ENCODE data around the gene SBNO2.
"Not testable (repeated sequence)": the region's sequence is repeated elsewhere in the genome, so short reads cannot be mapped to it uniquely, and the experiment has no call there.

Gene SBNO2

DNA sequence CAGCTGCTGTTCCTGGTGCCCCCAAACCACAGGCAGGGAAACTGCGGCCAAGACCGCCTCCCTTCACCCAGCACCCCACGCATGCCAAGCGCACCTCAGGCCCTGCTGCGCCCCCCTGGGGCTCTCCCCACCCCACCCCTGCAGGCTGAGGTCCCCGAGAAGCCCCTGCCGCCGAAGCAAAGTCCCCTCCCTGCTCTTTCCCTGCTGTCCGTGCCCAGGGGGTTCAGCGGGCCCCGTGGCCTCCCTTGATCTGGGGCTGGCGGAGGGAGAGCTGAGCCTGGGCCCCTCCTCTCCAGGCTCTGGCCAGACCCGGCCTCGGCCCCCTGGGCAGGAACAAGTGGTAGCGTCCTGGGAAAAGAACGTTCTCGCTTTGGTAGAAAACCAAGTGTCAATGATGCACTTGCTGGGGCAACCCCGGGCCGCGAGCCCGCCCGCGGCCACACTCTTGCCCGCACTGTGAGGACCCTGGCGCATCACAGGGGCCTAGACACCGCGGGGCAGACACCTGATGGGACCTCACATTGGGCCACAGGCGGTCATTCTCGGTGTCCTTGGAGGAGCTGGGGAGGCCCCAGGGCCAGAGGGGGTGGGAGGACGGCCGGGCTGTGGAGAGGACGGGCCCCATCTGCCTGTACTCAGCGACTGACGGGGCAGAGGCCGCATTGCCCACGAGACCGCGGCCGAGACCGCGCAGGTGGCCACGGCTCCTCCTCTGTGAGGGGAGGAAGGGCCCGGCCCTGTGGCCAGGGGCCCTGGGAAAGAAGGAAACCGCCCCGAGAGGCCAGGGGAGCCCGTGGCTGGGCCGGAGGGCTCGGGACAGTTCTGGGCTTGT is 41.3 kb downstream of the SBNO2 start:
- DNase-seq = no peak

DNA sequence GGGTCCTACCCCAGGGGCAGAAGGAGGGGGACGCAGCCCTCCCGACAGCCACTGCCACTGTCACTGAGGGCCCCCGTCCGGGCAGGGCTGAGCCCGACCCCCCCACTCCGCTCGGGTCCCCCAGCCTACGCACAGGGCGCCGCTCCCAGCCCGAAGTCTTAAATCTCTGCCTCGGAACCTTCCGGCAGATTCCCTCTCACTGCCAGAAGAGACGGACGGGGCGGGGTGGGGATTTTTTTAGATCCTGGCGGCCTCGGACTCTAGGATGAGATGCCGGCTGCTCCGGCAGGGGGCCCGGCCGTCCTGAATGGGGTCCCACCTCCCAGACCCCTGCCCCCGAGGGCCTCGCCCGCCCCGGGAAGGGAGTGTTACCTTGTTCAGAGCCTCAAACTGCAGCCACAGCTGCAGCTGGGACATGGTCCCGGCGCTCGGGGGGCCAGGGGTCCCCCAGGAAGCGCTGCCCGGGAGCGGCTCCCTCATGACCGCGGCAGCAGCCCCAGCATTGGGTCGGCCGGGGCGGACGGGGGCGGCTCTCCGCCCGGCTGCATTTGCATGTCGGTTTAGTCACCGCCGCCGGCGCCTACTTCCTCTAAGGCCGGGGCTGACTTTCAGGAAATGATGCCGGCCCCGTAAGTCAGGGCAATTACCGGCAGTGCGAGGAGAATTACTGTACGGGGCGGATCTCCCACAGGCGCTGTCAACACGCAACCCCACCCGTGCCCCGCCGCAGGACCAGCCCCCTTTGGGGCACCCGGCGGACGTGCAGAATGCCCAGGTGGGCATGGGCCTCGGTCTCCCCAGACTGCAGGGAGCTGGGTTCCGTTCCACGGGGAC is 42.1 kb downstream of the SBNO2 start:
- DNase-seq = peak; percentile 81

DNA sequence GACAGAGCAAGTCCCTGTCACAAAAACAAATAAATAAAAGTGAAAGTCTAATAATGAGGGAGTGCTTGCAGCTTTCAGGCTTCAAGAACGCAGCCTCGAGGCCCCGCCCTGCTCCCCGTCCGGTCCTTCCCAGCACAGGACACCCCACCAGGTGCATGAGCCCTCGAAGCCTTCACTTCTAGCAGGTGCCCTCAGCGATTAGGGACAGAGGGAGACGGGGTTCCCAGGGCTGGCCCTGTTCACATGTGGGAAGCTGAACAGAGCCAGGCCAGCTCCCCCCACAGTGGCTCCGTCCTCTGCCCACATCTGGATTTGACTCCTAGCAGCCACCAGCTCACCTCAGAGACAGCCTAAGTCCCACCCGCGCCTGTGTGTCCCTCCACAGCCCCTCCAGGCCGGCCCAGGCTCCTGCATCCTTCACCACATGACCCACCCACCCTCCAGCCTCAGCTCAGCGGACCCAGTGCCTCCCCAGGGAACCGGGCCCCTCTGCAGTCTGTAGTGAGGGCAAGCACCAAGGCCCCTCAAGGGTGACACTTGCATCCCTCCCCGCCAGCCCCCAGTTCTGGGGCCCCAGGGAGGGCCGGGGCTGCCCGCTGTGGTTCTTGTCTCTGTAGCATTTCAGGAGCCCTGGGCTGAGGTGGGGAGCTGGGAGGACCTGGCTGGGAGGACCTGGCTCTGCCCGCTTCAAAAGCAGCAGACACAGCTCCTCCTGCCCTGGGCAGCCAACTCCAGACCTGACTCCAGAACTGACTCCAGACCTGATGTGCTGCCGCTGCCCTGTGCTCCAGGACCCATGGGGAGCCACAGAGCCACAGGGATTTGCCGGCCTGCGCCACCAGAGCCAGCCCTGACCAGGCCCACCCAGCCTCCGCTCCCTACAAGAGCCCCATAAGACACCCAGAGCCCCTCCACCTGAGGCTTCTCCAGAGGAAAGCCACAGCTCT is 43.0 kb downstream of the SBNO2 start:
- DNase-seq = peak; percentile 47

GRCh38 chr19:1129535-1129934 is 44.5 kb downstream of the SBNO2 start:
- no peak for DNase-seq

- DNase-seq = not testable (repeated sequence)
These were observed 45.0 kb downstream of the SBNO2 start for GRCh38 chr19:1129084-1129483.

- DNase-seq = no peak
These were observed 46.0 kb downstream of the SBNO2 start for GRCh38 chr19:1128106-1128505.

DNA sequence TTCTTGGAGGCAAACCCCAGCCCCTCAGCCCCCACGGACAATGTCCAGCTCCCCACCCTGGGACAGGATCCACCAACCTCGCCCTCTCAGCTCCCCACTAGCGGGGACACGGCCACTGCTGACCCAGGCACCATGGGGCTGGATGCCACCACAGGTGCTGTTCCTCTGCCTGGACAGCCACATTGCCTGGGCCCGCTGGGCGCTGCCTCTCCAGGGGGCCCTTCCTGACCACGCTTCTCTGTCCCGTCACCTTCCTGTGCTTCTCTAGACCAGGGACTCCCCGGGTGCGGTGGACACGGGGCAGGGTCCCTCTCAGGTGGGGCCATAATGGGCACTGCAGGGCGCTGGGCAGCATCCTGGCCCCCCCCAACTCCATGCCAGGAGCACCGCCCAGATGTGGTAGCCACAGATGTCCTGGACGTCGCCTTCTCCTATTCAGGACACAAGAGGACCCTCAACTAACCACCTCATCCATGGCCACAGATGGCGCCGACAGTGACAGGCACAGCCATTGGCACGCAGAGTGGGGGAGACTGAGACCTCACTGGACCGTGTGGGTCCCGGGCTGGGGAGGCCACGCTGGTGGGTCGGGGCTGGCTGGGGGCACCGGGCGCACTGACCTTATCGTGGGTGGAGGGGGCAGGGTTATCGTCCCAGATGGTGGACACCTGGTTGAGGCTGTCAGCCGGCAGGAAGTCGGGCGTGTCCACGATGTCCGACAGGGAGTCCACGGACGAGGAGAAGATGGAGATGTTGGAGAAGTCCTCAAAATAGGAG is 46.9 kb downstream of the SBNO2 start:
- no peak for DNase-seq

DNA sequence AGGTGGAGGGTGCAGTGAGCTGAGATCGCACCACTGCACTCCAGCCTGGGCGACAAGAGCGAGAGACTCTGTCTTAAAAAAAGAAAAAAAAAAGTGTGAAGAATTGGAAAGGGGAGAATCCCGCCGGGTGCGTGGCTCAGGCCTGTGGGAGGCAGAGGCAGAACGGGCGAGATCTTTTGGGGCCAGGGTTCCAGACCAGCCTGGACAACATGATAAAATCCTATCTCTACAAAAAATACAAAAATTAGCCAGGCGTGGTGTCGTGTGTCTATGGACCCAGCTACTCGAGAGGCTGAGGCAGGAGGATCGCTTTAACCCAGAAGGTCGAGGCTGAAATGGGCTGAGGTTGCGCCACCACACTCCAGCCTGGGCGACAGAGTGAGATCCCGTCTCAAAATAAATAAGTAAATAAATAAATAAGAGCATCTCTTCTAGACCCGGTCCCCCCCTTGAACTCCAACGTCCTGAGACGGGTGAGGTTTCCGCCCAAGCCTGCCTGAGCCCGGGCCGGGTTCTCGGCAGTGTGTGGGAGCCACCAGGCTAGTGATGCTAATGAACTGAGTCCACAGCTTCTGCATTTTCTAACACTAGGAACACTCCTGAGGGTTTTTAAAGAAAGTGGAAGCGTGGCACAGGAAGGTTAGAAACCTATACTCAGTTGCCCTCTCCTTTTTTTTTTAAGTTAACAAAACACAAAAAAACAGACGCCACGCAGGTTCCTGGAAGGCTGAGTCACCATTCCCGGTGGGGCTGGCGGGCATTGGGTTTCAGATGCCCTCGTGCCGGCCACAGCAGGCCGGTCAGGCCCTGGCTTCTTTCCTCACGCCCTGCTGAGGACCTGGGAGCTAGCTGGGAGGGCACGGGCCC is 48.2 kb downstream of the SBNO2 start:
- no peak for DNase-seq

GRCh38 chr19:1123885-1124677 is 50.0 kb downstream of the SBNO2 start:
- no peak for DNase-seq

DNA sequence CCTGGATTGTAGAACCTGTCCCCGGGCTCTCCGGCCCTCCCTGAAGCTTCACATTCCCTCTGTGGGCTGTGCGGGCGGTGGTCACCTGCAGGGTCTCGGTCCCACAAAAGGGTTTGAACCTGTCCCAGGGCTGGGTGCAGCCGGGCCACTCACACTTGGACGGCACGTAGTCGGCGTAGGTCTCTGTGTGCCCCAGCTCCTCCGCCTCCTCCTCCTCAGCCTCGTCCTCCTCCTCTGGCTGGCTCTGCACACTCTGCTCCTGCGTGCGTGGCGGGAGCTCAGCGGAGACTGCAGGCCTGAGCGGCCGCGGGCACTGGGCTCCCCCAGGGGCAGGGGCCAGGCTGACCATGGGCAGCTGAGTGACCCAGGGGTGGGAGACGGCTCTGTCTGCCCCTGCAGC is 50.7 kb downstream of the SBNO2 start:
- DNase-seq = no peak

- DNase-seq = no peak
These were observed 51.1 kb downstream of the SBNO2 start for GRCh38 chr19:1122972-1123363.

DNA sequence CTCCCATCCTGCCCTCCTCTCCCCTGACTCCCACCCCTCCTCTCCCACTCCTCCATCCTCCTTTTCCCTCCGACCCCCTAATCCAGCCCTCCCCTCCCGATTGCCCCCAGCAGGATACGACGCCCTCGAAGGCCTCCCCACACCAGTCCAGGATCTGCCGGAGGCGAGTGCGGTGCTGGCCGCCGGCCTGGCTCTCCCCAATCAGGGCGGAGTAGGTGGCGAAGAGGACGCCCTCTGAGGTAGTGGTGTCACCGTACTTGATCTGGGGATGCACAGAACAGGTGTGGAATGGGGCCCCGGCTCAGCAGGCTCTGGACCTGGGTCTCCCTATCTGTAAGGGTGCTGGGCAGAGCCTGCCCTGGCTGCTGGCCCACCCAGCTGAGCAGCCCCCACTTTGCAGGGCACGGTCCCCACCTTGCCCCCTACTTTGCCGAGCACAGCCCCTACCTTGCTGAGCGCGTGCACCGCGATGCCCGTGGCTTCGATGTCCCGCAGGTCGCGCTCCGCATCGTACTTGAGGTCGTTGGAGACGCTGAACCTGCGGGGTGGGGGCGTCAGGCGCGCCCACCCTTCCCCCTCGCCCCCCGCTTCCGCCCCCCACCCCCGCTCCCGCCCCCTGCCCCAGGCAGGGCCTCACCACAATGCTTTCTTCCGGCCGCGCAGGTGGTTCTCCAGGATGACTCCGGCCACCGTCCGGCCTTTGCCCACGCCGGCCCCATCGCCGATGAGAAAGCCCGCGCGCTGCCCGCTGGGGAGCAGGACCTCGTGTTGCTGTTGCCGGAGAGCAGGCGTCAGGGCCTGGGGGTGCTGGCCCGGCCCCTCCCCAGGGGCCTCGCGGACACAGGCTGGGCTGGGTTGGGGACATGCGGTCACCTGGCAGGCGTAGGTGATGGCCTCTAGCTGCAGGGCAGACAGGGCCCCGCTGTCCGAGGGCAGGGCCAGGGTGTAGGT is 51.8 kb downstream of the SBNO2 start:
- DNase-seq = no peak

DNA sequence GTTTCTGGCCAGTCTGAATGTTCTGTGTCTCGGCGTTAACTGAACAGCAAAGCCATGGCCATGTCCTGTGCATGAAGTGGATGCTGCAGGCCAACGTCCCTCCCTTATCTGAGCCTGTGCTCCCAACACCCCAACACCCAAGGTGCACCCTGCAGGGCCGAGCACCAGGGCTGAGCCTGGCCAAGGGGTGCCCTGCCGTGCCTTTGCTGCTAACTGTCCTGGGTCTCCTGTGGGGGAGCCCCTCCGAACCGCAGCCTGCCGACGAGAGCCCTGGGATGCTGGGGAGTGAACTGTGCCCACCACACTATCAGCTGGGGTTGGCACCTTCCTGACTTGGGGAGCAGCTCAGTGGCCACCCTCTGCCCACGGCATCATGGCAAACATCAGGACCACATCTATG is 52.7 kb downstream of the SBNO2 start:
- no peak for DNase-seq

DNA sequence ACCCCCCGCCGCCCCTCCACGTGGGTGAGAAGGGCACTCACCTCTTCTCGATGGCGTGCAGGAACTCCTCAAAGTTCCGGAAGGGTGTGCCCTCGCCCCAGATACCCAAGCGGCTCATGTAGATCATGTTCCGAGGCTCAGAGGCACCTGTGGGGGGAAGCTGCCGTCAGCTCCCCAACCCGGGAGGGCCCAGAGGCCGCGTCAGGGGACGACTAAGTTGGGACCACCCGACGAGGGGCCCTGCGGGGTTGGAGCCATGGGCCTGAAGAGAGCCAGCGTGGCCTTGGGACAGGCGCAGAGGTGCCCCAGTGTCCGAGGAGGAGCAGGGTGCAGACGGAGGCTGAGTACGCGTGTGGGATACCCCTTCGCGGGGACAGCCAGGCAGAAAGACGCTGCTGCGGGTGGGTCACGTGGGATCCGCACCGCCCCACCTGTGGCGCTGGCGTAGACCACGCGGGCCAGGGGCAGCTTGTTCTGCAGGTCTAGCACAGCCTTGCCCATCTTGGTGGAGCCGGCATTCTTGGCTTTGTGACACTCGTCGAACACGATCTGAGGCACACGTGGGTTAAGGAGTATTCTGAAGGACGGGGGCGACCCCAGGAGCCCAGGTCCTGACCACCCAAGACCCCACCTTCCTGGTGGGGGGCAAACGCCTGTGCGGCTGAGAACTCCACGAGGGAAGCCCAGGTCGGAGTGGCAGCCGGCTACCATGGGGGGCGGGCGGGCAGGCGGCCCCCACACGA is 54.4 kb downstream of the SBNO2 start:
- no peak for DNase-seq

- DNase-seq = no peak
These were observed 55.1 kb downstream of the SBNO2 start for GRCh38 chr19:1118999-1119398.

- no peak for DNase-seq
These were observed 56.4 kb downstream of the SBNO2 start for GRCh38 chr19:1117654-1118053.

DNA sequence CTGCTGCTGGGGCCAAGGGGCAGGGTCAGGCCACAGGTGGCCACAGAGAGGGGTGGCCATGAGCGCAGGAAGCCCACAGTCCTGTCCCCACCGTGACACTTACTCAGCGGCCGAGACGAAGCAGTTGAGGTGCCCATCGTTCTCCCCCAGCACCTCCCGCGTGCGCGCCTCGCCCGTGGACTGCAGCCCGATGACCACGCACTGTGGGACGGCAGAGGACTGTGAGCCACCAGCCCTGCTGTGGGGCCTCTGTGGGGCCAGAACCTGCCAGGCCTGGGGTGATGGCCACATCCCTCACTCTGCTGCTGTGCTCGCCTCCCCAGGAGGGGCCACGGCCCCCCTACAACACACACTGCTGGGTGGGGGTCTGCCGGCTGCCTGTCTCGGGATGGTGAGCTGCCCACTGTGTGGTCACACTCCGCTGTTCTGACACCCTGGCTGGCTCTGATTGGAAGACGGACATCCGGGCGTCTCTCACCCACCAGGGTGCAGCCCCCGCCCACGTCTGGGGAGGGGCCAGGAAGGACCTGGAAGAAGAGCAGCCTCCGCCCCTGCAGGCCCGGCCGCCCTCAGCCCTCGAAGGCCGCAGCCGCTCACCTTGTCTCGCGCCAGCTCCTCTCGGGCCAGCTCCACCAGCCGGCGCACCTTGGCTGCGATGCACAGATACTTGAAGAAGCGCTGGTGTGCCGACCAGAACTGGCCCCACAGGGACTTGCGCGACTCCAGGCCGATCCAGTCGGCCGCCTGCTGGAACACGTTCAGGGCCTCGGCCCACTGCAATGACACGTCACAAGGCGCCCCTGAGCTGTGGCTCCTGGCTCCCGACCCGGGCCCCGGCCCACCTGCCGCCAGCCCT is 57.1 kb downstream of the SBNO2 start:
- DNase-seq = no peak
